Measurements from ENCODE around the gene BLM.

The BLM gene

DNA sequence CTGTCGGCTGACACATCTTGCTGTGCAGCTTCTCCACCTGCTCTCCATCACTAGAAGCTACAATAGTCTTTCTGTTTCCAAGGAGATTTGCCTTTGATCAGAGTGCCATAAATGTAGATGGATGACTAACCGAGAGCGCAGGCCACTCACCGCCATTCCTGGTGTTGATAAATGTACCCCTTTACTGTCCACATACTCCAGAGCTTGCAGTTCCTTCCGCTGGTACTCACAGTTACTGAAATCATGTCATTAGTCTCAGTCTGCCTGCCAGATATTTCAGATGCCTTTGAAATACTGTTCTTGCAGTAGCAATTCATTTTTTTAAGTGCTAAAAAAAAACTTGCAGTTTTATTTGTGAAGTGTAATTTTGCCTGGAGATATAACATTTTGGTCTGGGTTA lies 72.3 kb downstream of the BLM start:
- DNase-seq (ENCODE audit: low read depth, low spot score), result no peak

DNA sequence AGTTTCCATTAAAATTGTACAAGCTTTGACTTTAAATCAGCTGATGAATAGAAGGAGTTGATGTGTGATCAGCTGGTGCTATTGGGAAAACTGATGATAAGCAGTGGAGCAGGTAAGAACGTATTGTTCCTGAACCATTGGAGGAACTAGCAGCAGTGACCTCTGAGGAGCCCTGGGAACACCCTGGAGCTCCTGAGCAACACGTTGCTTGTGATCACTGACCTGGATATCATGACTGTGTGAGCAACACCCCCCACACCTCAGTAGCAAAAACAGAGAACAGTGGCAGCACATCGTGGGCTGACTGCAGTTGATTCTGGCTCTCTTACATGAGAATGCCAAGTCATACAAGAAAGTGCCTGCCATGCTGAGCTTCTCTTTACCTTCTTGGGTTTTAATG lies 72.9 kb downstream of the BLM start:
- DNase-seq (ENCODE audit: low read depth, low spot score), result no peak

DNA sequence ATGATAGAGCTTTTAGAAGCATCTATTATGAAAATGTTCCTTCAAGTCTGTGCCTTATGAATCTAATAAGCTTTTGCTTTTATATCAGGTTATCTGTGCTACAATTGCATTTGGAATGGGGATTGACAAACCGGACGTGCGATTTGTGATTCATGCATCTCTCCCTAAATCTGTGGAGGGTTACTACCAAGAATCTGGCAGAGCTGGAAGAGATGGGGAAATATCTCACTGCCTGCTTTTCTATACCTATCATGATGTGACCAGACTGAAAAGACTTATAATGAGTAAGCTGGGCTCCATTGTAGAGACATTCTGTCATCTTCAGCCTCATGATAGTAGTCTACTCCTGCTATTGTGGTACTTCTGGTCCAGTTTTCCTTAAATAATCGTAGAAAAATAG lies 73.4 kb downstream of the BLM start:
- DNase-seq (ENCODE audit: low read depth, low spot score), result no peak

DNA sequence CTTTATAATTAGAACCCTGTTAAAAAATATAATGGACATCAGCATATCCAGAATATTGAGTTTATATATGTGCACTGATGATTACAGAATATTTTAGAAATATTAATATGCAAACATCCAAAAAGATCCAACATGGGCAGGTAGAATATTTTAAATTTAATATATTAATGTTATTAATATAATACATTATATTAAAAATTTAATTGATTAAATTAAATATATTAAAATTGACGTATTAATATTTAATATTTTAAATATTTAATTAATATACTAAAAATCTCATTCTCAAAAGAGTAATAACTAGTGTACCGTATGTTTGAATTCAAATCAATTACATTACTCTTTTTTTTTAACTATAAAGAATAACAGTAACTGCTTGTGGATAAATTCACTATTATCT lies 77.4 kb downstream of the BLM start:
- DNase-seq (ENCODE audit: low read depth, low spot score), result no peak

DNA sequence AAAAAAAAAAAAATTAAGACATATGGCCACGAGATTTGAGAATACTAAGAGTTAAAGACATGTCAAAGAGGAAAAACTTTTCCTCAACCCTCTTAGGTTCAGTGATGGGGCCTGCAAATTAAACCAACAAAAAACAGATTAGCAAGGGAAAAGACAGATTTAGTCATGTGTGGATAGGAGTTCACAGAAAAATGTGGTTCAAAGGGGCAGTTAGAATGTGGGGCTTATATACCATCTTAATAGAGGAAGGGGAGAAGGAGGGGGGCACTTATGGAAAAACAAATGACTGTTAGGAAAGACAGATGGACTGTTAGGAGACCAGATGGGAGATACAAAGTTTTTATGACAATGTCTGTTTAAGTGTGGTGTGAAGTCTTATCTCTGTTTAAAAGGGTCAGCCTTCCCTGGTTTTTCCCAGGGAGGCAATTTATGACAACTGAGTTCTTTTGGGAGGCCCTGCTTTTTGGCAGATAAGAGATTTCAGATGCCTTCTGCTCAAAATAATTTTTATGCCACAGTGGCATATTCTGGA lies 82.6 kb downstream of the BLM start:
- no peak for DNase-seq (ENCODE audit: low read depth, low spot score)

DNA sequence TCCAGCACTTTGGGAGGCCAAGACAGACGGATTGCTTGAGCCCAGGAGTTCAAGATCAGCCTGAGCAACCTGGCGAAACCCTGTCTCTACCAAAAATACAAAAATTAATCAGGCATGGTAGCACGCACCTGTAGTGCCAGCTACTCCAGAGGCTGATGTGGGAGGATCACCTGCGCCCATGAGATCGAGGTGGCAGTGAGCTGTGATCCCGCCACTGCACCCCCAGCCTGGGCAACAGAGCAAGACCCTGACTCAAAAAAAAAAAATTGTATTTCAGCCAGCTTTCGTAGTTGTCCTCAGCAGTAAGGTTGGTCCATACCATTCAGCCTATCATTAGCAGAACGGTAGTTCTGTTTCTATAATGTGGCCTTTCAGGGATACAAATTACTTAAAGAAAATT lies 84.7 kb downstream of the BLM start:
- no peak for DNase-seq (ENCODE audit: low read depth, low spot score)

DNA sequence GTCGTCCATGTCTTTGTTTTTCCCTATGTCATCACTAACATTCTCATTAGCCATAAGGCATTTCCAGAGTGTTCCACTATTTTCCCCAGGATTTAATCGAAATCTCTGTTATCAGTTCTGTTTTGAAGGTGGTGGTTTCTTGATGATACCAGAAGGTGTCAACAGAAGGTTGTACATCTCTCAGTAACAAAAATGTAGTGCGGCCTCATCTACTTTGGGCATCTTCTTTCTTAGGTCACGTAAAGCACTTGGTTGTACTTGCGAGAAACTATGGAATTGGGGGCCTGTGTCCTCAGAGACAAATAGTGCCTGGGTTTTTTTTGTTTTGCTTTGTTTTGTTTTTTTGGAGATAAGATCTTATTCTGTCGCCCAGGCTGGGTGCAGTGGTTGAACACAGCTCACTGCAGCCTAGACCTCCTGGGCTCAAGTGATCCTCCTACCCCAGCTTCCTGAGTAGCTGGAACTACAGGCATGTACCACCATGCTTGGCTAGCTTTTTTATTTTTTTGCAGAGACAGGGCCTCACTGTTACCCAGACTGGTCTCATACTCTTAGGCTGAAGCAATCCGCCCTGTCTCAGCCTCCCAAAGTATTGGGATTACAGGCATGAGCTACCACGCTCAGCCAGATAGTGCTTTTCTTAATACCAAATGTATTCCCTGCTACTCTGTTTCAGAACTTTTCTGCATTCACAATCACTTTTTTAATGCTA lies 90.1 kb downstream of the BLM start:
- DNase-seq (ENCODE audit: low read depth, low spot score), result no peak

DNA sequence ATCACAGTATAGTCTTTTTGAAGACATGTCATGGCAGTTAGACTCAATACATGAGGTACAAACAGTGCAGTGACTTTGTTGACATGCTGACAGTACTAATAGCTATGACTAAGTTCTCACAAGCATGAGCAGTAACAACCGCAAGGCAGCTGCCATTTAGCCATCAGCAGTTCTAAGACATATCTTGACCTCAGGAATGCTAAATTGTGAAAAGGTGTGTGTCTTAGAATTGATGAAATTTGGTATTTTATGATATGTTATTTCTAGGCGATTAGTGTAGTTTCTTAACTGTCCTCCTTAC lies 90.6 kb downstream of the BLM start:
- no peak for DNase-seq (ENCODE audit: low read depth, low spot score)

DNA sequence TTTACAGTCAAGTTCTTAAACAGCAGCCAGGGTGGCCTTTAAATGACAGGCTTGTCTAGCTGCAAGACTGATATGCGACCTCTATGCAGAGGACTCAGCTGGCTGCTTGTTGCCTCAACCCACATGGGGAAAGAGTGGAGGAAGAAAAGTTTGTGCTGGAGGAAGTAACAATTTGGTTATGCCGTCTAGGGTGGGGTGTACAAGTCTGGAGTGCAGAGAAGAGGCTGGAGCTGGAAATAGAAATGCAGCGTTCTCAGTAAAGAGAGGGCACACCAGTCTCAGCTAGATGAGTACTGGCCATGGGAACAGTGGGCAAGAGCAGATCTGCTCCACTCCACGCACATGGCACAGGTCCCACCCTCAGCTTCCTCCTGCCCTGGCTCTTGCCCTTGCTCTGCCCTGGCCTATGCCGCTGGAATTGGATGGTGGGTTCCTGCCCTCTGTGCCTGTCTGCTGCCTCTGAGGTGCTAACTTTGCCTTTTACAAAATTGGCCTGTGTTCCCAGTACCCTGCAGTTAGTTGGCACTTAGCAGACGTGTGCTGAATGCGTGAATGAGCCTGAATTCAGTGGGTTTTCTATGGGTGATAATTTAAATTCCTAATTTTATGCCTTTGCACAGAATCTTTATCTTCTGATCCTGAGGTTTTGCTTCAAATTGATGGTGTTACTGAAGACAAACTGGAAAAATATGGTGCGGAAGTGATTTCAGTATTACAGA lies 91.5 kb downstream of the BLM start:
- DNase-seq (ENCODE audit: low read depth, low spot score), result no peak

DNA sequence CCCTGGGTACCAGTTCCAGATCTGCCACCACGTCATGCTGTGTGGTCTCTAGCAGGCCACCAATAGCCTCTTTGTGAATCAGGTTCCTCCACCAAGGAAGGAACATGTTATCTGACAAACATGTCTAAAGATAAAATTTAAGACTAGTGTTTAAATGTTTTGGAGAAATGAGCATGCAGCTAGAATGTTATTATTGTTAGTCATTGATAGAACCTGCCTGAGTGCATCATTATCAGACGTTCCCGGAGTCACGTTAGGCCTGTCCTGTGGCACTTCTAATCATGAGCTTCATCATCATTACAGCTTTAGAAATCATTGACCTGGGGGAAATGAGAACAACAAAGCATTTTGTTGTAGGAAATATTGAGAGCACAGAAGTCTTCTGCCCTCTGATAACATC lies 92.4 kb downstream of the BLM start:
- no peak for DNase-seq (ENCODE audit: low read depth, low spot score)

DNA sequence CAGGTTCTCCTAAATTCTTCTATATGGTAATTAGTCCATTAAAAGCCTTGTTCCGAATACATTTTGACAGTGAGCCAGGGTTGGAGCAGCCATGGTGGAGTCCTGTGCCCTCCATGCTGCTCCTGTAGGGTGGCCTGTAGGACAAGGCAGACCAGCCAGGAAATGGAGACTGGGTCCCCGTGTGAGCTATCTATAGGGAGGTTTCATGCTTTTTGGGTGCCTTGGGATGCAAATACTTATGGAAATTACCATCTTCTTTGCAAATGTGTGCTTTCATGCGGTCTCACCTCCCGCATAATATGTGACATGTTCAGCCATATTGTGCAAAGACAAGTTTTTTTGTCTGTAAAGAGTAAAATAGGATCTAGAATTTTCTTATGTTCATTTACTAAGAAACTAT lies 93.2 kb downstream of the BLM start:
- no peak for DNase-seq (ENCODE audit: low read depth, low spot score)

DNA sequence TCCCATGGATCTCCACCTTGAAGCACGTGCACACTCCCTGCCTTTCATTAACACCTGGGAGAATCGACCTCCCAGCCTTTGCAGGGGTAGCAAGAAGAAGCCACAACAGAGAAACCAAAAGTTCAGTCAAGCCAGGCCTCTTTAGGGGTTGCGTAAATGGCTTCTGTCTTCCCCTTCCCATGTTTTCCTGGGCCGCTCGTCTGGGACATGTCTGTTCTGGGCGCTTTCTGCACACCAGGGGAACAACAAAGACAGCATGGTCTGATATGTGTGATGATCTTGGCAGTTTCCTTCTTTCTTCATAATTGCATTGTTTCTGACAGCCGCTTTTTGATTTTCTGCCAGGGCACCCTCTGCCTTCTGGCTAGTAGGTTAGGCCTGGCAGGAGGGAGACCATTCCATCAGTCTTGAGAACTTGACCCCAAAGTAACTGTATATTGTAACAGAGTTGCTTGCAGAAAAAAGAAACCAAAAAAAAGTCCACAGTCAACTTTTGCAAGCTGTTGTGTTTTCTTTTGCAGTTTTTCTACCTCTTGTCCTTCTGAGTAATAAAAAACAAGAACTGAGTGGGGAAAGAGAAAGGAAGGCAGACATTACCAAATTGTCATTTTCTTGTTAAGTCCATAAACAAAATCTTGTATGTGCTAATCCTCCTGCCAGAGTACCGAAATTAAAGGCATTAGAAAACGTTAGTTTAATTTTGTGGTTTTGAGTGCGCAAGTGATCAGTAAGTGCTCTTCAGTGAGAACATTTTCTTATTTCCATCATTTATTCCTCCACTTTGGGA lies 95.2 kb downstream of the BLM start:
- no peak for DNase-seq (ENCODE audit: low read depth, low spot score)

DNA sequence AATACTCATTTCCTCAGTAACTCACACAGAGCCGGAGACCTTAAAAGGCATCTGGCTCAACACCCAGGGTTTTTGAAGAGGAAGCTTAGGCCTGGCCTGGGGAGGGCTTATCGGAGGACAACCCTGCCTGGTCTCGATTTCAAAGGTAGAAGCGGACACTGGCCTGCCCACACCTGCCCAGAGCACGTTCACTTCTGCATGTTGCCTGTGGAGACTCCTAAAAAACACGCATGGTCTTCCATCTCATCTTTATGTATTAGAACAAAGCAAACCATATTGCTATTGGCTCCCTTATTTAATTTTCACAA lies 95.8 kb downstream of the BLM start:
- DNase-seq (ENCODE audit: low read depth, low spot score), result no peak

DNA sequence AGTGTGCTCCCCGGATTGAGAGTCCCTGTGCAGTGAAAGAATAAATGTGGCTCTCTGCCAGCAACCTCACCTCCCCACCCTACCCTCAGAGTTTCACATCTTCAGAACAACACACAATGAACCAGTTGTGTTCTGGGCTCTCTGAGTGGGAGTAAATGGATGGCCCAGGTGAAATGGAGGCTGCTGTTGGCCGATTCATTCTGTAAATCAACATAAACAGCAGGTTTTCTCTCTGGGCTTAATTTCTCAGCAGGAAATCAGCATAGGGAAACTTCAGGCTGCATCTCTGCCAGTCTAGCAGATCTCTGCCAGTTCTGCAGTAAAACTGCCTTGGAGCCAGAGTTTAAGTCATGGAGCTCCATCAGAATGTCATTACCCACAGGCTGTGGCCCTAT lies 96.6 kb downstream of the BLM start:
- DNase-seq (ENCODE audit: low read depth, low spot score), result no peak

DNA sequence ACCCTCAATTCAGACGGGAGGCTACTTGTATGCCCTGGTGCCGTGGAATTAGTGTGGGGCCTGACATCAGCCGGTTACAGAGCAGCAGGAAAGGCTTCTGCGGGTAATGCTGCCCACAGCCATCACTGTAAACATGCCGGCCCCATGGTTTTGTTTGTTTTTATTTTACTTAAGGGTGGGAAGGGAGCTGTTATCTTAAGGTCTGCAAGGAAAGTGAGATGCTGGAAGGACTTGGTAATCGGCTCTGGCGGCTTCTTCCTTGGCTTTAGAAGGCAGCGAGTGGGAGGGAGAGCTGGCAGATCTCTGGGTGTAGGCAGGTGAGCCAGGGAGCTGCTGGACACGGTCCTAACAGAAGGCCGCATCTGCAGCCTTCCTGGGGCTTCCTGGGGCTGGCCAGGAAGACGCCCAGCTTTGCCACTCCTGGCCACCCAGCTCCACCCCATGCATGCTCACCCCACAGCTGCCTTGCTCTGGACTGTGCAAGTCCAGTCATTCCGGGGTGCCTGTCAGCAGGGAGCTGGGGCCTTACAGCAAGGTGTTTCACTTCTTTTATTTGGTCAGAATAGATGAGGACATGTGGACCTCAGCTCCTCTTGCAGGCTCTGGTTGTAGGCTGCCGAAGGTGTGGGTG lies 97.2 kb downstream of the BLM start:
- DNase-seq (ENCODE audit: low read depth, low spot score), result no peak

DNA sequence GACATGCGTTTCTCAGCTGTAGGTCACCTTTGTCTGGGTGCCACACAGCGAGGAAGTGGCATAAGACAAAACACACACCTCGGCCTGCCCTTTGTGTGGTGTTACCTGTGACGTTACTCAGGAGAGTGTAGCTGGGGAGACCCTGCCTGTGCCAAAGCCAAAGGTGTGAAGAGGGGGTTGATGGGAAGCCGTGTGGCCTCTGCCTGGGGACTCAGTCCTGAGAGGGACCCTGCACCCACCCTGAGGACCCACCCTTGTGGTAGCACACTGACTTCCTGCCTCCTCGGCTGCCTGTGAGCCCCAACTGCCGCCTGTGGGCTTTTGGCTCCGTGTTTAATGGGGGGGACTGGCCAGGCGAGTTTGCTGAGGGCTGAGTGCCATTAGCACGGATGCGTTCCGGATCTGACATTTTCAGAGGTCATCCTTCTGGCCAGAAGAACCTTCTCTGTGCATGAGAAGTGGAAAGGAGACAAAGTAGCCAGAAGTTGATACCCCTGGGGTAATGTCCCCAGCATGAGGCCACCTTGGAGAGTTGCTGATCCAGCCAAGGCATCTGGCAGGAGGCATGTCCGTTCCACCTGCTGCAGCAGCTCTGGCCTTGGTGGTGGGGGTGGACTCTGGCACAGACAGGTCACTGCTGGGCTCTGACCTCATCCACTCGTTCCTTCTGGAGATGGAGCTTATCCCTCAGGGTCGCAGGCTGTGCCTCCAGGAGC lies 99.4 kb downstream of the BLM start:
- no peak for DNase-seq (ENCODE audit: low read depth, low spot score)

DNA sequence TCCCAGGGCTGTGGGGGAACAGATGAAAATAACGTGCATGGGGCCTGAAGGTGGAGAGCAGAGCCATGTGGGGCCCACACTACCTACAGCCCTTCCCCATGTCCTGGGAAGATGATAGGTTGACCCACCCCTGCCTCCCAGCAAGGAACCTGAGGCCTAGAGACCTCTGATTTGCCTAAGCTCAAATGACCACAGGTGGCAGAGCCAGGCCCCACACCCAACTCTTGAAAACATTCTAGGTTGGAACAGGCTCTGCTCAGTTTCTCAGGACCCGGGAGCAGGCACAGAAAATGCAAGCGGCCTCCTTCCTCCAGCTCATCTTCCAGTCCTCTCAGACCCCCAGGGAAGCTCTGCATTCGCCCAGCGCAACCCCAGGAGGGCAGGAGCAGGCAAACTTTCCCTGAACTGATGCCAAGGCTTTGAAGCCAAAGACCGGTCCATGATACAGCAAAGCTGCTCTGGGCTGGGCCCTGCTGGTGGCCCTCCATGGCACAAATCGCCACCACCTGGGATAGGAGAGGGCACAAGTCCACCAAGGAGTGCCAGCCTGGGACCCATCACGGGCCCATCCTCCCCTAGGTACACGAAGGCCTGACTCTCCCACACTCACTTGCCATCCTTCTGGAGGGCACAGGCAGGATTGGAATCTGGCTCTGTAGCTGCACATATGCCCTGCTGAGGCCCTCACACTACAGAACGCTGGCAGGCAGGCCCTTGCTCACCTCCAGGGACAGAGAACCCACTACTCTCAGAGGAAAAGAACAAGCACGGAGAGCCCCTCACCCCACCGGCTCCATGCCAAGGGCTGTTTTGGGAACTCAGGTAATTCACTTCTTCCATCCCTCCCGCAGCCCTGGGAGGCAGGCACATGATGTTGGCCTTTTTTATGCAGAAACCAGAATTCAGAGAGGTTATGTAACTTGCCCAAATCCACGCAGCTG lies 100.2 kb downstream of the BLM start:
- no peak for DNase-seq (ENCODE audit: low read depth, low spot score)

DNA sequence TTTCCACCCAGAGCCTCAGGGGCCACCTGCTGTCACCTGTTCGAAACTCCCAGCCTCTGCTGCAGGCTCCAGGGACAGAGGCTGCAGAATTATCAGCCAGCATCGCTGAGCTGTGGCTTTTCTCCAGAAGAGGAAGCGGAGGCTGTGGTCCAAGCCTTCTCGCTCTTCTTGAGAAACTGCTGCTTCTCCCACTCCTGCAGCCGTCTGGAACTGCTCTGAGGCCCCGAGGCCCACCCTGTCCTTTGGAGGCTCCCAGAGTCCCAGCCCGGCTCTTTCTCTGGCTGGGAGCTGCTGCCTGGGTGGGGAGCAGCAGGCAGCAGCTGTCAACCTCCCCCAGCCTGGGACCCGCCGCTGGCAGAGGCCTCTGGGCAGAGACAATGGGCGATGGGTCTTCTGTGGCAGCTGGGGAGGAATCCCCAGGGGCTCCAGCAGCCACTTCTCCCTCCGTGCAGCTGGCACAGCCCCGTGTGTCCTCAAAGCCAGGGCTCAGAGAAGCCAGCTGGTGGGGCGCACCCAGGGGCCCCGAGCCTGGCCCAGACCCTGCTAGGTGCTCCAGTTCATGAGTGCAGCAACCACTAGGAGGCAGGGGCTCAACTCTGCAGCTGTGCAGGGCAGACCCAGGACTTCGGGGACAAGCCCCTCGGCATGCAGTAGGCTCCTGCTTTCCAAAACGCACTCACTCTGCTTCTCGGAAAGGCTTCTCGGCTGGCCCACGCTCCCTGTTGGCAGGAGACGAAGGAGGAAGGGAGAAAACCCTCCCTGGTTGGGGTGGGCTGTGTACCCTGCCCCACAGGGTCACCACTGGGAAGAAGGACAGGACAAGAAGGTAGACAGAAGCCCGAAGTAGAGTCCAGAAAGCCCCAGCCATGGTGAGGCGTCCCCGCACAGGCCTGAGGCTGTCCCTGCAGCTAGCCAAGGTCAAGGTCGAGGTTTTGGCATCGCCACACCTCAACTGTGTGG lies 101.4 kb downstream of the BLM start:
- DNase-seq (ENCODE audit: low read depth, low spot score), result no peak

DNA sequence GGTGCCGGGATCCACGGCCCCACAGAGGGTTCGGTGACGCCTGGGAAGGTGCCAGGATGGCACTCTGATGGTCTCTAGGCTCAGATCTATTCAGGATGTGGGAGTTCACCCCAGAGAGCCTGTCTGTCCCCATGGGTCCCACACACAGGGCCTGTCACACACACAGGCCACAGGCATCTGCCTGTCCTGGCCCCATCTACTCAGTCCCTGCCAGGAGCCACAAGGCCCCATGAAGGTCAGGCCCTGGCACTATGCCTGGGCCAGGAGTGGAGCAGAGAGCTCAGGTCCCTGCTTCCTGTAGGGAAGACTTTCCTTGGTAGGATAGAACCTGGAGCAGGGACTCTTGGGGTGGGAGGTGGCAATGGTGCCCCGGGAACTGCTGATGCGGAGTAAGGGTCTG lies 102.2 kb downstream of the BLM start:
- no peak for DNase-seq (ENCODE audit: low read depth, low spot score)

DNA sequence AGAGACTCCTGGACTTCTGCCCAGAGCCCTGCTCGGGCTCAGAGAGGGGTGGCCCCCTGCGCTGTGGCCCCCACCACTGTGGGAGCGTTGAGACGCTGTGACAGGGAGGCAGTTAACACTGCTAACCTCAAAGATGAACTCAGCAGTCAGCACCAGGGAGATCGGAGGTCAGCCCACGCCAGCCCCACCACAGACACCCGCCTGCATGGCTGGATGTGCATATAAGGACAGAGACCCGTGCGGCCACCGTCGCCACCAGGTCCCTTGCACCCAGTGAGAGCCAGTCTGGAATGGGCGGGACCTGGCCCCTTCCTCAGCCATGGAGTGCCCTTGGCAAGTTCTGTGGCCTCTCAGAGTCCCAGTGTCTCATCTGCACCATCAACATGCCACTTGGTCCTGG lies 102.7 kb downstream of the BLM start:
- no peak for DNase-seq (ENCODE audit: low read depth, low spot score)

All from iPS DF 19.7 (cell line).